DND-41 (cell line): ENCODE measurements around the gene GOLGA2.

Source experiments
- ATAC-seq: fragments of 200-7000 bp; cut with Tn5 transposase; 3 replicates; pipeline ENCODE4 v1.9.1; 2021; ENCODE audit warnings: low read depth; ENCODE audit not compliant: insufficient read depth
- DNase-seq: peaks from one replicate; pipeline ENCODE4 v3.0.0-alpha.2; 2020
- H2AFZ ChIP-seq: 2 replicates; pipeline ENCODE4 v1.6.0; 2012; ENCODE audit warnings: low read depth, low read length
- H3K27ac ChIP-seq: 2 replicates; pipeline ENCODE4 v1.5.1; 2012; ENCODE audit warnings: low read length, inconsistent platforms
- H3K27me3 ChIP-seq: fragments of 200-600 bp; sonication (generic); 2 replicates; pipeline ENCODE4 v1.6.0; 2012; ENCODE audit warnings: low read length, mild to moderate bottlenecking, inconsistent platforms; ENCODE audit not compliant: insufficient read depth, poor library complexity
- H3K36me3 ChIP-seq: 2 replicates; pipeline ENCODE4 v1.5.1; 2012; ENCODE audit warnings: low read length, inconsistent platforms; ENCODE audit not compliant: insufficient read depth
- H3K4me1 ChIP-seq: 2 replicates; pipeline ENCODE4 v1.5.1; 2012; ENCODE audit warnings: mild to moderate bottlenecking, low read length; ENCODE audit not compliant: insufficient read depth
- H3K4me2 ChIP-seq: 2 replicates; pipeline ENCODE4 v1.6.0; 2012; ENCODE audit warnings: mild to moderate bottlenecking, moderate library complexity, low read length, inconsistent platforms; ENCODE audit not compliant: insufficient read depth
- H3K4me3 ChIP-seq, 2 experiments: fragments of 200-600 bp in 1 of 2; shearing (Covaris generic) in 1 of 2; 2 replicates each; pipeline ENCODE4 v1.5.1; 2012 to 2016; ENCODE audit warnings: inconsistent platforms in 2 of 2, low read length in 2 of 2, mild to moderate bottlenecking in 2 of 2, low read depth in 1 of 2, moderate library complexity in 1 of 2
- H3K79me2 ChIP-seq: 2 replicates; pipeline ENCODE4 v1.6.0; 2012; ENCODE audit warnings: low read length, inconsistent platforms; ENCODE audit not compliant: insufficient read depth
- H3K9ac ChIP-seq: 2 replicates; pipeline ENCODE4 v1.6.0; 2012; ENCODE audit warnings: low read depth, mild to moderate bottlenecking, inconsistent platforms, low read length, moderate library complexity
- H3K9me3 ChIP-seq: 2 replicates; pipeline ENCODE4 v1.5.1; 2012; ENCODE audit warnings: low read length, moderate library complexity, mild to moderate bottlenecking, inconsistent platforms; ENCODE audit not compliant: insufficient read depth, severe bottlenecking
- H4K20me1 ChIP-seq: 2 replicates; pipeline ENCODE4 v1.6.0; 2012; ENCODE audit warnings: low read length; ENCODE audit not compliant: insufficient read depth
- CTCF ChIP-seq: IDR thresholded peaks from 2 replicates; pipeline ENCODE4 v1.5.1; 2012; ENCODE audit warnings: borderline replicate concordance, low read length, moderate library complexity, mild to moderate bottlenecking; ENCODE audit not compliant: poor library complexity, severe bottlenecking; ENCODE audit errors: extremely low read depth
- EZH2 ChIP-seq: IDR thresholded peaks from 3 replicates; pipeline ENCODE4 v1.6.1; 2012; ENCODE audit warnings: borderline replicate concordance, low read depth, mild to moderate bottlenecking, moderate library complexity, low read length, inconsistent platforms; ENCODE audit not compliant: severe bottlenecking

Gene GOLGA2

GRCh38 chr9:128321343-128321742 is 45.5 kb upstream of the GOLGA2 start:
- Histone ChIP-seq H3K27ac (no peak overlapping the region), H3K4me2 (peak overlapping the region; percentile 68), H2AFZ (no peak overlapping the region; the same call in 1 of the 2 replicates), H3K27me3 (no peaks in the 10 kb centered on the region), H3K79me2 (peaks cover 43% of the 10 kb centered on the region), H3K36me3 (peaks cover 30% of the 10 kb centered on the region), H4K20me1 (no peaks in the 10 kb centered on the region; the same call in 1 of the 2 replicates), H3K9me3 (no peaks in the 10 kb centered on the region), H3K4me3 (peak overlapping the region; percentile 74 to 80; a peak in 3 of 4 replicates), H3K9ac (peak overlapping the region; percentile 57), H3K4me1 (peaks cover 26% of the 10 kb centered on the region)
- TF ChIP-seq EZH2 = no peak
- no peak for TF ChIP-seq CTCF
- ATAC-seq (no peak), DNase-seq (no peak)

- ATAC-seq = no peak
- H3K4me1 ChIP-seq = peaks cover 11% of the 10 kb centered on the region
- H3K36me3 ChIP-seq = peaks cover 37% of the 10 kb centered on the region
Observed at GRCh38 chr9:128317629-128318028, 41.8 kb upstream of the GOLGA2 start.

GRCh38 chr9:128316421-128316820 is 40.6 kb upstream of the GOLGA2 start:
- H3K79me2 ChIP-seq = peaks cover 6% of the 10 kb centered on the region
- H3K4me2 ChIP-seq = no peak overlapping the region
- no peak overlapping the region for H2AFZ ChIP-seq
- H3K27me3 ChIP-seq = no peaks in the 10 kb centered on the region
- TF ChIP-seq EZH2 (no peak), CTCF (no peak)
- DNase-seq (no peak), ATAC-seq (no peak)
- peaks cover 39% of the 10 kb centered on the region for H3K36me3 ChIP-seq
- no peak overlapping the region for H3K4me3 ChIP-seq
- H4K20me1 ChIP-seq = no peaks in the 10 kb centered on the region
- no peak overlapping the region for H3K9ac ChIP-seq
- H3K9me3 ChIP-seq = no peaks in the 10 kb centered on the region
- peaks cover 6% of the 10 kb centered on the region for H3K4me1 ChIP-seq
- no peak overlapping the region for H3K27ac ChIP-seq

More at GRCh38 chr9:128317629-128318028, 41.8 kb upstream of the GOLGA2 start:
- TF ChIP-seq CTCF = no peak
- TF ChIP-seq EZH2 = no peak
- H3K9ac ChIP-seq = no peak overlapping the region
- no peaks in the 10 kb centered on the region for H4K20me1 ChIP-seq
- H2AFZ ChIP-seq = no peak overlapping the region
- H3K4me2 ChIP-seq = no peak overlapping the region
- no peak overlapping the region for H3K27ac ChIP-seq
- peaks cover 14% of the 10 kb centered on the region for H3K79me2 ChIP-seq
- DNase-seq = no peak
- no peak overlapping the region for H3K4me3 ChIP-seq
- H3K27me3 ChIP-seq = no peaks in the 10 kb centered on the region
- H3K9me3 ChIP-seq = no peaks in the 10 kb centered on the region

GRCh38 chr9:128314697-128315096 is 38.9 kb upstream of the GOLGA2 start:
- H3K36me3 ChIP-seq = peaks cover 56% of the 10 kb centered on the region
- H3K9ac ChIP-seq = no peak overlapping the region
- H3K4me3 ChIP-seq = no peak overlapping the region

More at GRCh38 chr9:128314697-128315096, 38.9 kb upstream of the GOLGA2 start:
- ATAC-seq = no peak
- TF ChIP-seq EZH2 = no peak
- H2AFZ ChIP-seq = no peak overlapping the region
- H3K27me3 ChIP-seq = no peaks in the 10 kb centered on the region
- no peak overlapping the region for H3K27ac ChIP-seq
- no peaks in the 10 kb centered on the region for H3K79me2 ChIP-seq
- no peaks in the 10 kb centered on the region for H3K9me3 ChIP-seq
- H3K4me1 ChIP-seq = no peaks in the 10 kb centered on the region
- H3K4me2 ChIP-seq = no peak overlapping the region
- no peak for DNase-seq
- no peaks in the 10 kb centered on the region for H4K20me1 ChIP-seq
